Activated CD4-positive, CD25-positive, alpha-beta regulatory T cell treated with anti-CD3 and anti-CD28 coated beads, Interleukin-2, amount 50 U/mL, for 24 hours (primary cell): ENCODE data around the gene HIVEP1.
"Not testable (repeated sequence)": the region's sequence is repeated elsewhere in the genome, so short reads cannot be mapped to it uniquely, and the experiment has no call there.

Experiments used
- ATAC-seq, 2 donors: fragments of 150-1000 bp; cut with Tn5 transposase; one replicate each; pipeline ENCODE4 v1.10.0; 2021; ENCODE audit warnings: mild to moderate bottlenecking in 1 of 2, moderate library complexity in 1 of 2

Gene HIVEP1

DNA sequence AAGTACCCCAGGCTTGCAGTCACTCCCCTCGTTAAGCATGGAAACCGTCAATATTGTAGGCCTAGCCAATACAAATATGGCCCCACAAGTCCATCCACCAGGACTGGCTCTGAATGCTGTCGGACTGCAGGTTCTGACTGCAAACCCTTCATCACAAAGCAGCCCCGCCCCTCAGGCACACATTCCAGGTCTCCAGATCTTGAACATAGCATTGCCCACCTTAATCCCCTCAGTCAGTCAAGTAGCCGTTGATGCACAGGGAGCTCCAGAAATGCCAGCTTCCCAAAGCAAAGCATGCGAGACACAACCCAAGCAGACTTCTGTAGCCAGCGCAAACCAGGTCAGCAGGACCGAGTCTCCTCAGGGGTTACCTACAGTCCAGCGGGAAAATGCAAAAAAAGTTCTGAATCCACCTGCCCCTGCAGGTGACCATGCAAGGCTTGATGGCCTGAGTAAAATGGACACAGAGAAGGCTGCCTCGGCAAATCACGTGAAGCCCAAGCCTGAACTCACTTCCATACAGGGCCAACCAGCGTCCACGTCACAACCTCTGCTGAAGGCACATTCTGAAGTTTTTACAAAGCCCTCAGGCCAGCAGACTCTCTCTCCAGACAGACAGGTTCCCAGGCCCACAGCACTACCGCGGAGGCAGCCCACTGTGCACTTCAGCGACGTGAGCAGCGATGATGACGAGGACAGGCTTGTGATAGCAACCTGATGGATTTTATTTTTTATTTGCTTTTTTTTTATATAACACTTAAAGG is 151.8 kb downstream of the HIVEP1 start:
- no peak for ATAC-seq

DNA sequence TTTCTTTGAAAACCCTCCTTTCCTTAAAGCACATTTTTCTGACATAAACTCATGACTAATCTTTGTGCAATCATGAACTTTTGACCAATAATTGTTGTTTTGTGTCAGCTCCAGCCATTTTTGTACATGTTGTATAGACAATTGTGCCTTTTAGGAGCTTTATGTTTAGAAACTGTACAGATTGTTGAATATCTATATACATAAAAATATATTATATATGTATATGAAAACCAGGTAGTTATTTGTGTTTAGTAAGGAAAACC is 152.3 kb downstream of the HIVEP1 start:
- no peak for ATAC-seq

DNA sequence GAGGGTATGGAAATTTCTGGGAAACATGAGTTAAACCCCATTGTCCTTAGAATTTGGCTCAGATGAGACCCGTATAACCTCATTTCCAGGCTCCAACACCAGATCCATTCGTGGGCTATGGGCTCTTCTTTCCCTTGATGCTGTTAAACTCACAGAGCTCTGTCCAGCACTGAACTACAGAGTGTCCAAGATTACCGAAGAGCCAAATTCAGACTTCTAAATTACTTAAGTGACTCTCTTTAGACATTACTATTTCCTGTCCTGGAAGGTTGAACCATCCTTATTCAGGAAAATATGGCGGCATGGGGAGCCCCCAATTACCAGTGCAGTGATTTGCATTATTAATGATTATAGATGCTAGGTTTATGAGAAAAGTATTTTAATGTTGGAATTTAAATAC is 153.2 kb downstream of the HIVEP1 start:
- no peak for ATAC-seq

DNA sequence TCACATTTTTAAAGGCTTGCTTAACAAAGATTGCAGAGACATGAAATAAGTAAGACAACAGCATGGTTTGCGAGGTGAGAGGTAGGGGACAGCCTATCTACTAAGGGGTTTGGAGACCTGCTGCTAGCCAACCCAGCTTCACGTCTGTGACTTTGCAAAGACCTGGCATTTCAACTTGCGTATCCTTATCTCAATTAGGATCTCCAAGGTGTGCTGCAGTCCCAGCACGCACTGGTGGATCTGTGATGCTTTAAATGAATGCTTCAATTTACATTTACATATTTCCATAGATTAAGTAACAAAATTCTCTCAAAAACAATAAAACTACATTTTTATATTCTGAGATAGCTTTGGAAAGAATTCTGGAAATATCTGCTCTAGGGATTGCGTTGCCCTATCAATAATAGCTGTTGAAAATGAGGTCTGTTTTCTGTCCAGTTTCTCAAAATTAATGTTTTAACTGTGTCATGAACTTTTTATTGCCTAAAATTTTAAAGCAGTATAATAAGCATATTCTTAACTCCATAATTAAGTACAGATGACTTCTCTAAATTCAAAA is 153.7 kb downstream of the HIVEP1 start:
- no peak for ATAC-seq

DNA sequence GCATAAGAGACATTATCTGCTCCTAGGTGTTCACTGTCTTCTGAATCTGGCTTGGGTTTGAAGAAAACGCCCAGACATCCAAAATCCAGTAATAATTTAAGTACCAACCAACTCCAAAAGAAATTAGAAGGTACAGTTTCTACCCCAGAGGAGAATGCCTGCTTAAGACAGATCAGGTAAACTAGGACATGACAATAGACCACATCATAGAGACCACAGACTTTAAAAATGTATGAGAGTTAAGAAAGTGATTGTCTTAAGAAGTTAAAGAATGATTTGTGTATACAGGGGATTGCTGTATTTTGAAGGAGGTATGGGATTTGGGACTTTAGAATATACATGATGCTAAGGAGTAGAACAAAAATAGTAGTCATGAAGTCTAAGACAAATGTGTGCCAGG is 157.3 kb downstream of the HIVEP1 start:
- no peak for ATAC-seq

DNA sequence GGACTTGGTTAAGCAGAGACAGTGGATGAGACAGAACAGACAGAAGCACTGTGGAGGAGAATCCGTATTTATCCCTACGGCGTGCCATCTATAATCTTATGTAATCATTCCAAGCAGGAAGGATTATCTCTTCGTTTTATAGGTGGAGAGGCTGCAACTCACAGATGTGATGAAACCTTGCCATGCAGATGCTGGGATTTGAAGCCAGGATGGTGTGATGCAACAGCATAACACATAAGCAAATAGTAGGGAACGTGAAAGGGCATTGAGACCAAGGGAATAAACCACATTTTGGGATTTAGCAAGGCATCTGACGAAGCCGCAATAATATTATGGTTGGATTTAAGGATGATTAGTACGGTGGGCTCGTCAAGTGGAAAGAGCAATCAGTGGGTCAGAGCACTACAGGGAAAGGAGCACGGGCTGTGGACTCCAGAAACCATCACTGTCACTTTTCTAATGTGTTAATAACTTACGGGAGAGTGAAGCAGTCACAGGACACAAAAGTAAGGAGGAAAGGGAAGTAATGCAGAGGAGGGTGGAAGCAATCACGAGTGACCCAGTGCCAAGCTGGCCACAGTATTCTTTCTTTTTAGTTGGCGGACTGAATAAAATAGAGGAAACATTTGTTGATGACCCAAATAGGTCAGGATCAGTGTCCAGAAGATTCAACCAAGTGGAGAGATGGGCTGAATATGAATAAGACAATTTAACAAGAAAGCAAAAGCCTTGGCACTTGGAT is 158.4 kb downstream of the HIVEP1 start:
- ATAC-seq: no peak

DNA sequence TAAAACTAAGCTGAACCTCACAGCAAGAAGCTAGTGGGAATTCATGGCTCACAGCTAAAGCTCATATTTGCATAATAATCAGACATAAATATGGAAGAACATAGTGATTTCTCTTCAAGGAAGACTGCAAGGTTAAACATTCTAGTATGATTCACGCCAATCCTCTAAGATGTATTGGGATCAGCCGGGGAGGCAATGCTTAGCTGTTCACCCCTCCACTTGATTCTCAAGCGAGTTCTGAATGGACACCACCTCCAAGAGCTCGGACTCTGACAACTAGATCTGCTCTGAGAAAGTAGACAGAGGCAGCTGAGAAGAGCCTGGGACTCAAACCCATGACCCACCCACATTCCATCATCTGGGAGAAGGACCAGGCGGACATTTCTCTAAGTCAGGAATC is 159.6 kb downstream of the HIVEP1 start:
- ATAC-seq: no peak

DNA sequence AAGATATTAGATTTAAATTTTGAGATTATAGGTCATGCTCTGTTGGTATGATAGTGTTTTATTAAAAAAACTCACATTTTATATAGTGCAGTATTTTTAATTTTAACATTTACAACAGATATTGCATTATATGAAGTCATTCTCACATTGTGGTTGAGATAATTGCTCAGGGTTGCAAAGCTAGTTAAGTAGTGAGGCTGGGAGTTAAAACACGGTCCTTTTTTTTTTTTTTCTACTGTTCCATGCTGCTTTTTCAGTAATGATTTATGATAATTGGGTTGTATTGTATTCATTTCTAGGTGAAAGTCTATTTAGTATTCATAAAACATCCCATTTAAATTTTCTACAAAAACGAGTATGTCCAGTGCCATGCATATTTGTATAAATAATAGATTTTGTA is 160.5 kb downstream of the HIVEP1 start:
- no peak for ATAC-seq

DNA sequence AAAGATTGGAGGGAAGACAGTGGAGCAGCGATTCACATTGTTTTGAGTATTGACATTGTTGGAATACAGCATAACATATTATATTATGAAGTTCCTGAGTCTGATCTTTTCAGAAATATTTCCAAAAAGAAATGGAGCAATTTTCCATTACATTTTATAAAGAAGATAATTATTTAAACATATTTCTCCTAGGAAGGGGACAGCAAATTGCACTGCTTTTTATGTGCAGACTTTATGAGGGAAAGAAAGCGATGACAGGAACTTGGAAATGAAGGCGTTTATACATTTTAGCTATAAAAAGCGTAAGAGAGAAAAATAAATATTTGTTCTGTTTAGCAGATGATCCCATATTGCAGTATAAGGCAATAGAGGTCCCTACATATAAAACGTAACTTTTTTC is 161.1 kb downstream of the HIVEP1 start:
- ATAC-seq: no peak

DNA sequence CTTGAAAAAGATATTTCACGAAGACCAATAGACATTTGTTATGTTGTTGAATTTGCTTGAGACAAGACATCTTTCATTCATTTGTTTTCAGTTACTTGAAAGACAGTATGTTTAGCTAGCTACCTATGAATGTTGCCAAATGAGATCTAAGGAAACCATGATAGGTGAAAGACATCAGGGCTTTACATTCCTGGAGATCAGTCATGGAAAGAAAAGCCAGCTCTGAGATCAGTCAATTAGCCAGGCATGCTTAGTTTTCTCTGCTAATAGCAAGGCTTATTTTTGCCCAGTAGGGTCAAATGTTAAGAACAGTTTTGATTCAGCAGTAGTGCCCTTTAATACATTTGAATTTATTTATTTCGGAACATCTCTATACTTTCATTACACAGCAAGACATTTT is 161.5 kb downstream of the HIVEP1 start:
- ATAC-seq: no peak

DNA sequence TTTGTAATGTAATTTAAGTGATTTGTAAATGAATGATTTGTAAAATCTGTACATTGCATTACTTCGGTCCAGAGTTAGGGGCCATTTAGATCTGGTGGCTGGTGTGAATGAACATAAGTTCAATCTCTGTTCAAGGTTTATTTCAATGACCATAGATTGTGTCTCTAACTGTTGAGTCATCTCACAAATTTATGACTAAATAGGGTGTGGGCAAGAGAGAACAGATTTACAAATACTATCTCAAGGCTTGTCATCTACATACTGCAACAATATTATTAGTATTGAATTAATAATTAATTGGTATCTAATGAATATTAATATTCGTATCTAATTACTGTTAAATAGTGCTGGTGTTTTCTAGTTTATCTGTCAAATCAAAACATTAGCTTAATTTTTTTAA is 162.8 kb downstream of the HIVEP1 start:
- no peak for ATAC-seq

DNA sequence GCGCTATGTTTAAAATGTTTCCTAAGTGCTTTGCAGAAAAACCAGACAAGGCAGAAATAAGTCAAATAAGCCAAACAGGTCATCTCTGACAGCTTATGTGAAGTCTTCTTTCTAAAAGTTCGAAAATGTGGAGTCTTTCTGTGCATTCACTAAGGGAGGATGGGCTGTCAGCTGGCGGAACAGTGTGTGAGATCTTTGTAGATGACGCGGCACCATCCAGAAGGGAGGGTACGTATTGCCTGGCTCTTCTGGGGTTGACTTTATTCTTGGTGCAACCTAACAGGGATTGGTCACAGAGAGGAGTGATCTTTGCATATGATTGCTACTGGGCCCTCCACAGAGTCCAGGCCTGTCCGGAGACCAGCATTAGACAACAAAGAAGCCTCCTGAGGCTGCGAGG is 163.5 kb downstream of the HIVEP1 start:
- ATAC-seq: no peak

DNA sequence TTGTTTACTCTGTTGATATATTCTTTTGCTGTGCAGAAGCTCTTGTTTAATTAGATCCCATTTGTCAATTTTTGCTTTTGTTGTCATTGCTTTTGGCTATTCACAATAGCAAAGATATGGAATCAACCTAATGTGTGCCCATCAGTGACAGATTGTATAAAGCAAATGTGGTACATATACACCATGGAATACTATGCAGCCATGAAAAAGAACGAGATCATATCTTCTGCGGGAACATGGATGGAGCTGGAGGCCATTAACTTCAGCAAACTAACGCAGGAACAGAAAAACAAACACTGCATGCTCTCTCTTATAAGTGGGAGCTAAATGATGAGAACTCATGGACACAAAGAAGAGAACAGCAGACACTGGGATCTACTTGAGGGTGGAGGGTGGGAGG is 164.7 kb downstream of the HIVEP1 start:
- ATAC-seq: not testable (repeated sequence)

DNA sequence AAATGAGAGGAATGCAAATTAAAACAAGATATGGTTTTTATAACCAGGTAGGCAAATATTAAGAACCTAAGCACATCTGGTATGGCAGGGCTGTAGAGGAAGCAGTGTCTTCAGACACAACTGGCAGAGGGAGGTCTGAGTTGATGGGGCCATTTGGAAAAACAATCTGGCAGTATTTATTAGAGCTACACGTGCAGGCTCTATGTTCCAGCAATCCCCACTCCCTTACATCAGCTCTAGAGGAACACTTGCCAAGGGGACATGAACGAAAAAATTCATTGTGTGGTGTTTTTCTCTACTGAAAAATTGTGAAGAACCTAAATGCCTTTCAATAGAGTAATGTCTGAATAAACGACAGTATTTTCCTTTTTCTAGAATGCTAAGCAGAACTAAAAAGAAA is 166.4 kb downstream of the HIVEP1 start:
- no peak for ATAC-seq

DNA sequence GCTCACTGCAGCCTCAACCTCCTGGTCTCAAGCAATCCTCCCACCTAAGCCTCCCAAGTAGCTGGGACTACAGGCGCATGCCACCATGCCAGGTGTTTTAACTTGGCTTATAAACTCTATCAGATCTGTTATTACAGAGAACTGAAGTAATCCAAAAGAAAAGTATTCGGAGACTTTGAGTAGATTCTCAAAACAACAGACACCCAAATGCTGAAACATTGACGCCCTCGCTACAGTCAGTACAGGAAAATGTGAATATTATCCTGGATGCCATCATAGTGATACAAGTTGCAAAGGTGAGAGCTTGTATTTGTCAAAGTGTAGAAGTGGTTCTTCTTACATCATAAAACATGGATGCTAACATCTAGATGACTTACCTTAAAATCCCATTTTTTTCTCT is 169.4 kb downstream of the HIVEP1 start:
- no peak for ATAC-seq

DNA sequence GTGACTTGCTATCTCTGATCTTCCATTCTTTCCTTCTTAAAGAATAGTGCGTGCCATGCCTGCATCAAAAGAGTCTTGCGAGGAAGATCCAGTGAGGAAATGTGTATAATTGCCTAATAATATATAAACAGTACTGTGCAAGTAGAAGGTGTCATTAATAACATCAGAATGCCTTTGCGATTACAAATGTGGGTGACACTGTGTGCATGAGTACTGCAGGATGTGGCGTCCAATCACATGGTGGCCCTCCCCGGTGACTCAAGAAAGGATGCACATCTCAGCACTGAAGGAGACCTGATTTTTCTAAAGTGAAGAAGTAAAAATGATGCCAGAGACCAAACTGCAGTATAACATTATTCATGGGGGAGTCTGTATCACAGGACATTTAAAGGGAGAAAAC is 170.6 kb downstream of the HIVEP1 start:
- ATAC-seq: no peak

DNA sequence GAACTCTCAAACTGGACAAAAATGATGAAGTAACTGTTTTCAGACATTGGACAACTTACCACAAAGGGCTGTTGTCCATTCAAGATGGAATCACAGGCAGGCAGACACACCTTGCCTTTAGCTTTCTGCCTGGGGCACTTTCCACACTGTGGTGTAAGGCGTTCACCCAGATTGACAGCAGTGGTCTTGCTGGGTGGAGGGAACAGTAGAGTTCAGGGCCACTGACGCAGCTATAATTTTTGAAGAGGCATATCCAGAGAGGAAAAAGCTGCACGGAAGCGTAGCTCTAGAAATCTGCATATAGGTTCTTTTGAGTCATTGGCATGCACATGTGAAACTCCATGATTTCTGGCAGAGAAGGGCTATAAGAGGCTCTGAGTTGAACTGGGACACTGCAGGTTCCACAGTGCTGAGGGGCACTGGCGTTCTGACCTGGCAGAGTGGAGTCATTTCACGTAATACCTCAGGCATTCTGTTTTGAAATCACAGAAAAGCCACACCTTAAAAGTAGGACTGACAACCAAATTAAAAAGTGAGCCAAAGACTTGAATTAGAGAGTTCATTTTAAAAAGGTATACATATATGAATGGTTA is 173.1 kb downstream of the HIVEP1 start:
- ATAC-seq: no peak

DNA sequence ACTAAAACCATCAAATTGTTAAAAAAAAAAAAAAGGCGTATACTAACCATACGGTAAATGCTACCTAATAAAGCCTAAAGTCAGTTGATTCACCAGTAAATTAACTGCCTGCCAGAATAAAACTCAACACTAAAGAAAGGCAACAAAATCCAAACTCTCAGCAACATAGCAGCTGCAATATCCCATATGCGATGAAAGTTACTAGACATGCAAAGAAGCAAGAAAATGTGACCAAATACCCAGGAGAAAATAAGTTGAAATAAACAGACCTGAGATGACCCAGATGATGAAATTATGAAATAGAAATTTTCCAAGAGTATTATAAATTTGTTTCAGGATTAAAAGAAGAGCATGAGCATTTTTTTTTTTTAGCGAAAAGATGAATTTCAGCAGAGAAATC is 174.4 kb downstream of the HIVEP1 start:
- ATAC-seq: no peak

DNA sequence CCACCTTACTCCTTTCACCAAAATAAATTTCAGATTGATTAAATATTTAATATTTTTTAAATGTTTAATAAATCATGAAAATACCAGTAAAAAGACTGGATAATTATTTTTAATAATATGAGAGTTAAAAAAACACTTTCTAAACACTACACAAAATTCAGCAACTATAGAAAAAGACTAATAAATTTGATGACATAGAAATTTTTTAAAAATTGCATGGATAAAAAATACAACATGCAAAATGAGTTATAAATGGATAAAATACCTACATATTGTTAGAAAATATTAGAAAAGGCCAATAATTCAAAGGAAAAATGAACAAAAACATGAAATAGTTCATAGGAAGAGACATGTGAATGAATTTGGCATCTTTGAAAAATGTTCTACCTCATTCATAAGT is 177.0 kb downstream of the HIVEP1 start:
- ATAC-seq: no peak

DNA sequence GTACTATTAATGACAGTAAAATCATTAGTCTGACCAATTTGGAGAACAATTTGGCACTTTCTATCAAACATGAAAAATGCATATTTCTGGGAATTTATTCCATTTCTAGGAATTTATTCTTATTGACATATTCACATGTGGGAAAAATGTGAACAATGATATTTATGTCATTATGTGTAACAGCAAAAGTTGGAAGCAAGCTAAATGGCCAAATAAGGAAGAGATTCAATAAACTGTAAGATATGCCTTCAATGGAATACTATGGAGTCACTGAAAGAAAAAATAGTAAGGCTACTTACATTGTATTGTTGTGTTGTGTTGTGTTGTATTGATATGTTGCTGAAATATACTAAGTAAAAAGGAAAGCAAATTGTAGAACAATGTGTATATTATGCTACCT is 177.5 kb downstream of the HIVEP1 start:
- ATAC-seq: no peak

DNA sequence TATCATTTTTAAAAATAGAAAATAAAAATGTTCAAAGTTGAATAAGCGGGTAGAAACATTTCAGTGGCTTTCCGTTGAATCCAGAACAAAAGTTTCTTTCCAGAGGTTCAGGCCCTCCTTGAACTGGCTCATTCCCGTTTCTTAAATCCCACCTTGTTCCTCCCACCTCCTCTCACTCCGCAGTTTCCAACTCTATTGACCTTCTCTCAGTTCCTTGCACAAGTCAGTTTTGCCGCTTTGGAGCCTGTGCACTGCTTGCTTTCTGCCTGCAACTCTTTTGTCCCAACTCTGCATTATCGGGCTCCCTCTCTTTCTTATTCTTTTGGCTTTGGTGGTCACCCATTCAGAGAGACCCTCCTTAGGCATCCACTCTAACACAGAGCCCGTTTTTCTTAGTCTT is 178.1 kb downstream of the HIVEP1 start:
- ATAC-seq: no peak

DNA sequence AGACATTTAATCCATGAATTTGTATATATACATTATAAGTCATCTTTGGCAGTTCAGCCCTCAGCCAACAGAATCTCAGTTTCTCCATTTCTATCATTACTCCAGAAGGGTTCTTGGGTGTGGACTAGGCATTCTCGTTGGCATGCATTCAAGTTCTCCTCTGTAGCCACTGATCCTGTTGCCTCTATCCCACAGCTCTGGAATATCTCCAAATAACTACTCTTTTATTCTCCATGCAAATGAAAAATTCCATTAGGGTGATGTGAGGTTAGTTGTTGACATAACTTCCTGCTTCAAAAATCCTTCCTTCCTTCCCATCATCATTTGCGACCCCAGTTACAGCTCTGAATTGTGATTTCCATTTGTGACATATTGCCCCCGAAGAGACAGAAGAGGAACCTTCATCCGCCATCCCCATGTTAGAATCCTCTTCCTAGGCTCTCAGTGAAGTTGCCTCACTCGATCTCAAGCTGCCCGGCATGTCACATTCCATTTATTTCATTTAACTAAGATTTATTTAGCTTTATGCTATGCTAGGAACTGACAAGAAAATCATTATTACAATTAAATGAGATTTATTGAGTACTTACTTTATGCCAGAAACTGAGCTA is 184.3 kb downstream of the HIVEP1 start:
- ATAC-seq: no peak

DNA sequence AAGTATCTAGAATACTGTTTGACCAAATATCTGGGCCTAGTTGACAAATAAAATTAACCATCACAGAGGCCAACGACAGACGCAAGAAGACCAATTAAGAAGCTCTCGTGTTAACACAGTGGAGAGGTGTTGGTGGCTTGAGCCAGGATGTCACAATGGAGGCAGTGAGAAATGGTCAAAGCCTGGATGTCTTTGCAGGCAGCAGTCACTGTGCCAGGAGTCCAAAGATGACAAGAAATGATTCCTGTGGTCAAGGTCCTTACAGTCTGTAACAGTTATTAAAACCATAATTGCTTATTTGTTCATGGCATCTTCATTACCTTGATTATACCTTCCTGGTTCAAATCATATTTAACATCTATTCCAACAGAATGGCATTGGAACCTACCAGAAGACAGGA is 186.7 kb downstream of the HIVEP1 start:
- no peak for ATAC-seq
